Measurements from ENCODE around the gene MS4A4E.
"Not testable (repeated sequence)": the region's sequence is repeated elsewhere in the genome, so short reads cannot be mapped to it uniquely, and the experiment has no call there.

Gene MS4A4E

DNA sequence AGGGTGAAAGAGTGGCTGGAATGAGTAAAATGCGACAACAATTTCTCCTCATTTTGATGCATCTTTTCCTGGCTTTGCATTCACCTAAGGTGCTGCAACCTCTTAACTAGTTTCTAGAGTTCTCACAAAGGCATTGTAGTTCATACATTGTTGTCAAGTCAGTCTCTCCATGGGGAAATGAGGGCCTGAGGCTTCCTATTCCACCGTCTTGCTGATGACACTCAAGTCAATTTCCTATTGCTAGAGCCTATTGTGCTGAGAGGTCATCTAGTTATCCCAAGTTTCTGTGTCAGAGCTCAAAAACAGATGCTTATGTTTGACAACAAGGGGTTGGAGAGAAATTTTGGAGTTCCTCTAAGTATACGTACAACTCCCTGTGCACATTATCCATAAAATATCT lies 48.4 kb downstream of the MS4A4E start:
- no peak overlapping the region for H2AFZ ChIP-seq (ENCODE audit: low read depth, low read length, severe bottlenecking)
- no peak overlapping the region for H3K27ac ChIP-seq (ENCODE audit: low read depth, low read length)
- H3K4me2 ChIP-seq (ENCODE audit: low read depth, low read length, poor library complexity, severe bottlenecking): no peak overlapping the region
- TF ChIP-seq CTCF (IDR thresholded peaks at IDR 0.05; ENCODE audit: insufficient read depth, low read length, poor library complexity, severe bottlenecking) (no peak), EZH2phosphoT487 (conservative IDR thresholded peaks at IDR 0.05; ENCODE audit: low read length) (no peak)
- H3K27me3 ChIP-seq (ENCODE audit: low read length): no peaks in the 10 kb centered on the region
- H3K9ac ChIP-seq (ENCODE audit: low read length): no peak overlapping the region
- H3K79me2 ChIP-seq (ENCODE audit: insufficient read depth, low read length): no peaks in the 10 kb centered on the region
- H3K9me3 ChIP-seq (ENCODE audit: insufficient read depth, low read length): no peaks in the 10 kb centered on the region
- H4K20me1 ChIP-seq (ENCODE audit: low read depth, low read length): no peaks in the 10 kb centered on the region
- H3F3A ChIP-seq (ENCODE audit: insufficient read depth): no peaks in the 10 kb centered on the region
- no peak overlapping the region for H3K4me3 ChIP-seq (ENCODE audit: insufficient read depth, low read length, poor library complexity, severe bottlenecking)
- H3K36me3 ChIP-seq (ENCODE audit: low read length): no peaks in the 10 kb centered on the region
- no peaks in the 10 kb centered on the region for H3K9me2 ChIP-seq (replicated peaks; ENCODE audit: insufficient read depth, low read length)

- H3K27me3 ChIP-seq (ENCODE audit: low read length): no peaks in the 10 kb centered on the region
- H3F3A ChIP-seq (ENCODE audit: insufficient read depth): no peaks in the 10 kb centered on the region
- H3K9me3 ChIP-seq (ENCODE audit: insufficient read depth, low read length): no peaks in the 10 kb centered on the region
- H4K20me1 ChIP-seq (ENCODE audit: low read depth, low read length): no peaks in the 10 kb centered on the region
- TF ChIP-seq CTCF (IDR thresholded peaks at IDR 0.05; ENCODE audit: insufficient read depth, low read length, poor library complexity, severe bottlenecking): peak; percentile 80
- no peak for TF ChIP-seq EZH2phosphoT487 (conservative IDR thresholded peaks at IDR 0.05; ENCODE audit: low read length)
- no peak overlapping the region for H3K27ac ChIP-seq (ENCODE audit: low read depth, low read length)
- no peaks in the 10 kb centered on the region for H3K9me2 ChIP-seq (replicated peaks; ENCODE audit: insufficient read depth, low read length)
- no peaks in the 10 kb centered on the region for H3K36me3 ChIP-seq (ENCODE audit: low read length)
- no peaks in the 10 kb centered on the region for H3K79me2 ChIP-seq (ENCODE audit: insufficient read depth, low read length)
- no peak overlapping the region for H3K9ac ChIP-seq (ENCODE audit: low read length)
- no peak overlapping the region for H3K4me3 ChIP-seq (ENCODE audit: insufficient read depth, low read length, poor library complexity, severe bottlenecking)
- H2AFZ ChIP-seq (ENCODE audit: low read depth, low read length, severe bottlenecking): no peak overlapping the region
- no peak overlapping the region for H3K4me2 ChIP-seq (ENCODE audit: low read depth, low read length, poor library complexity, severe bottlenecking)
These were observed 49.1 kb downstream of the MS4A4E start for GRCh38 chr11:60193687-60194433.

DNA sequence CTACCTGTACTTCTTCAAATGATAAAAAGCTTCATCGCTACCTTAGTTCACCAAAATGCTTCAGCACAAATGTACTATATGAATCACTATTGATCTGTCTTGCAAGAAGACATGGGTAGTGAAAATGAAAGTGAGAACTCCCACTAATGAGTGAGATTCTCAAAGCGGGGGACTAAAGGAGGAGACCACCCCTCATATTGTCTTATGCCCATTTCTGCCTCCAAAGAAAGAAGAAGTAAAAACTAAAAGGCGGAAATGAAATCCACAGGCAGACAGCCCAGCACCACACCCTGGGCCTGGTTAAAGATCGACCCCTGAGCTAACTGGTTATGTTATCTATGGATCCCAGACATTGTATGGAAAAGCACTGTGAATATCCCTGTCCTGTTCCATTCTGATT lies 50.4 kb downstream of the MS4A4E start:
- H3K9ac ChIP-seq (ENCODE audit: low read length); H4K20me1 ChIP-seq (ENCODE audit: low read depth, low read length); H3K9me2 ChIP-seq (replicated peaks; ENCODE audit: insufficient read depth, low read length); H3K27me3 ChIP-seq (ENCODE audit: low read length); H3K4me2 ChIP-seq (ENCODE audit: low read depth, low read length, poor library complexity, severe bottlenecking); H3K79me2 ChIP-seq (ENCODE audit: insufficient read depth, low read length); H2AFZ ChIP-seq (ENCODE audit: low read depth, low read length, severe bottlenecking); H3K27ac ChIP-seq (ENCODE audit: low read depth, low read length); H3K9me3 ChIP-seq (ENCODE audit: insufficient read depth, low read length); H3K4me3 ChIP-seq (ENCODE audit: insufficient read depth, low read length, poor library complexity, severe bottlenecking); H3K36me3 ChIP-seq (ENCODE audit: low read length); H3F3A ChIP-seq (ENCODE audit: insufficient read depth): not testable (repeated sequence)

DNA sequence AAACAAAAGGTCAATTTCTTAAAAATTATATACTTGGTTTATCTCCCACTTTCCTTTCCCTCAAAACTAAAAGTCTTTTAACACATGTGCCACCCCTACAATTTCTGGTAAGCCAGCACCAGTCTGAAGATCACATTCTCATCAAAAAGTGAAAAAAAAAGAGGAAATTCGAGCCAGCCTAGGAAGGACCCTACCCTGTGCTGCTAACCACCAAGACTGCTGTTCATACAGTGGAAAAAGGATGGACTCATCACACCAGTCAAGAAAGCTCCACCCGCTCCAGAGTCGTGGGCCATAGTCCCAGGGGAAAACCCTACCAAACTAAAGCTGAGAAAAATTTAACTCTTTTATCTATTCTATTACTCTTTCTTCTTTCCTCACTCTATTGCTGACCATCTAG lies 54.5 kb downstream of the MS4A4E start:
- H3K79me2 ChIP-seq (ENCODE audit: insufficient read depth, low read length); H3K9me3 ChIP-seq (ENCODE audit: insufficient read depth, low read length); H3K27me3 ChIP-seq (ENCODE audit: low read length); H3F3A ChIP-seq (ENCODE audit: insufficient read depth); H2AFZ ChIP-seq (ENCODE audit: low read depth, low read length, severe bottlenecking); H3K4me2 ChIP-seq (ENCODE audit: low read depth, low read length, poor library complexity, severe bottlenecking); H3K4me3 ChIP-seq (ENCODE audit: insufficient read depth, low read length, poor library complexity, severe bottlenecking); H3K9me2 ChIP-seq (replicated peaks; ENCODE audit: insufficient read depth, low read length); H3K27ac ChIP-seq (ENCODE audit: low read depth, low read length); H3K36me3 ChIP-seq (ENCODE audit: low read length); H3K9ac ChIP-seq (ENCODE audit: low read length); H4K20me1 ChIP-seq (ENCODE audit: low read depth, low read length): not testable (repeated sequence)

GRCh38 chr11:60186128-60186527 lies 56.8 kb downstream of the MS4A4E start:
- not testable (repeated sequence) for H3K4me3 ChIP-seq (ENCODE audit: insufficient read depth, low read length, poor library complexity, severe bottlenecking); H4K20me1 ChIP-seq (ENCODE audit: low read depth, low read length); H3K27ac ChIP-seq (ENCODE audit: low read depth, low read length); H3F3A ChIP-seq (ENCODE audit: insufficient read depth); H3K36me3 ChIP-seq (ENCODE audit: low read length); H2AFZ ChIP-seq (ENCODE audit: low read depth, low read length, severe bottlenecking); H3K4me2 ChIP-seq (ENCODE audit: low read depth, low read length, poor library complexity, severe bottlenecking); H3K9me3 ChIP-seq (ENCODE audit: insufficient read depth, low read length); H3K79me2 ChIP-seq (ENCODE audit: insufficient read depth, low read length); H3K9me2 ChIP-seq (replicated peaks; ENCODE audit: insufficient read depth, low read length); H3K9ac ChIP-seq (ENCODE audit: low read length); H3K27me3 ChIP-seq (ENCODE audit: low read length)

DNA sequence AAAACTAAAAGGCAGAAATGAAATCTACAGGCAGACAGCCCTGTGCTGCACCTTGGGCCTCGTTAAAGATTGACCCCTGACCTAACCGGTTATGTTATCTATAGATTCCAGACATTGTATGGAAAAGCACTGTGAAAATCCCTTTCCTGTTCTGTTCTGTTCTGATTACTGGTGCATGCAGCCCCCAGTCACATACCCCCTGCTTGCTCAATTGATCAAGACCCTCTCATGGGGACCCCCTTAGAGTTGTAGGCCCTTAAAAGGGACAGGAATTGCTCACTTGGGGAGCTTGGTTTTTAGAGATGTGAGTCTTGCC lies 57.5 kb downstream of the MS4A4E start:
- H3K27me3 ChIP-seq (ENCODE audit: low read length); H3K36me3 ChIP-seq (ENCODE audit: low read length); H3K4me3 ChIP-seq (ENCODE audit: insufficient read depth, low read length, poor library complexity, severe bottlenecking); H3K4me2 ChIP-seq (ENCODE audit: low read depth, low read length, poor library complexity, severe bottlenecking); H3K27ac ChIP-seq (ENCODE audit: low read depth, low read length); H3K9me3 ChIP-seq (ENCODE audit: insufficient read depth, low read length); H2AFZ ChIP-seq (ENCODE audit: low read depth, low read length, severe bottlenecking); H3K9ac ChIP-seq (ENCODE audit: low read length); H3F3A ChIP-seq (ENCODE audit: insufficient read depth); H4K20me1 ChIP-seq (ENCODE audit: low read depth, low read length); H3K9me2 ChIP-seq (replicated peaks; ENCODE audit: insufficient read depth, low read length); H3K79me2 ChIP-seq (ENCODE audit: insufficient read depth, low read length): not testable (repeated sequence)

Measured in SU-DHL-6 (cell line).